Chondrocyte (in vitro differentiated cells): ENCODE data around the gene TRABD. TPM values are rescaled to one million over a fixed set of nuclear protein-coding genes. Genes with fewer than 3 reads are reported as not detected.

Source experiments
- DNase-seq: peaks from one replicate; pipeline ENCODE4 v3.0.0; 2021; ENCODE audit warnings: mixed read lengths, low spot score
- H3K27ac Mint-ChIP-seq: one replicate; pipeline ENCODE4 v1.8.0; 2021; ENCODE audit warnings: mild to moderate bottlenecking, moderate library complexity, mixed read lengths; ENCODE audit not compliant: unreplicated experiment
- H3K27me3 Mint-ChIP-seq: 2 replicates; pipeline ENCODE4 v1.8.0; 2021; ENCODE audit warnings: low read depth, mixed read lengths
- H3K36me3 Mint-ChIP-seq: 2 replicates; pipeline ENCODE4 v1.8.0; 2021; ENCODE audit warnings: low read depth, mixed read lengths
- H3K4me1 Mint-ChIP-seq: 2 replicates; pipeline ENCODE4 v1.8.0; 2021; ENCODE audit warnings: low read depth, mild to moderate bottlenecking, mixed read lengths
- H3K4me3 Mint-ChIP-seq: one replicate; pipeline ENCODE4 v1.8.0; 2021; ENCODE audit warnings: mild to moderate bottlenecking, moderate library complexity, mixed read lengths; ENCODE audit not compliant: unreplicated experiment
- H3K9me3 Mint-ChIP-seq: 2 replicates; pipeline ENCODE4 v1.8.0; 2021; ENCODE audit warnings: low read depth, mixed read lengths
- total RNA-seq: library from RNA; stranded (reverse); gene quantifications from 3 replicates; pipeline ENCODE4 v1.2.1, GENCODE V29; 2021
- TF ChIP-seq, protein P1 (sequence below): fragments of 200-600 bp; sonication (generic); IDR thresholded peaks from 2 replicates; pipeline ENCODE4 v1.5.0; 2021; ENCODE audit warnings: antibody characterized with exemption, mild to moderate bottlenecking, moderate library complexity

TRABD gene
- total RNA-seq, 1 donor from 2014 or later = 20.2 TPM

- H3K27me3 Mint-ChIP-seq = no peaks in the 10 kb centered on the region
- TF ChIP-seq, protein P1, sequence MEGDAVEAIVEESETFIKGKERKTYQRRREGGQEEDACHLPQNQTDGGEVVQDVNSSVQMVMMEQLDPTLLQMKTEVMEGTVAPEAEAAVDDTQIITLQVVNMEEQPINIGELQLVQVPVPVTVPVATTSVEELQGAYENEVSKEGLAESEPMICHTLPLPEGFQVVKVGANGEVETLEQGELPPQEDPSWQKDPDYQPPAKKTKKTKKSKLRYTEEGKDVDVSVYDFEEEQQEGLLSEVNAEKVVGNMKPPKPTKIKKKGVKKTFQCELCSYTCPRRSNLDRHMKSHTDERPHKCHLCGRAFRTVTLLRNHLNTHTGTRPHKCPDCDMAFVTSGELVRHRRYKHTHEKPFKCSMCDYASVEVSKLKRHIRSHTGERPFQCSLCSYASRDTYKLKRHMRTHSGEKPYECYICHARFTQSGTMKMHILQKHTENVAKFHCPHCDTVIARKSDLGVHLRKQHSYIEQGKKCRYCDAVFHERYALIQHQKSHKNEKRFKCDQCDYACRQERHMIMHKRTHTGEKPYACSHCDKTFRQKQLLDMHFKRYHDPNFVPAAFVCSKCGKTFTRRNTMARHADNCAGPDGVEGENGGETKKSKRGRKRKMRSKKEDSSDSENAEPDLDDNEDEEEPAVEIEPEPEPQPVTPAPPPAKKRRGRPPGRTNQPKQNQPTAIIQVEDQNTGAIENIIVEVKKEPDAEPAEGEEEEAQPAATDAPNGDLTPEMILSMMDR = no peak
- no peaks in the 10 kb centered on the region for H3K9me3 Mint-ChIP-seq
- no peak overlapping the region for H3K4me3 Mint-ChIP-seq
- DNase-seq = no peak
- no peak overlapping the region for H3K27ac Mint-ChIP-seq
- H3K4me1 Mint-ChIP-seq = peaks cover 13% of the 10 kb centered on the region
- H3K36me3 Mint-ChIP-seq = no peaks in the 10 kb centered on the region
Measured at GRCh38 chr22:50194037-50194805, 8.5 kb downstream of the TRABD start.

DNA sequence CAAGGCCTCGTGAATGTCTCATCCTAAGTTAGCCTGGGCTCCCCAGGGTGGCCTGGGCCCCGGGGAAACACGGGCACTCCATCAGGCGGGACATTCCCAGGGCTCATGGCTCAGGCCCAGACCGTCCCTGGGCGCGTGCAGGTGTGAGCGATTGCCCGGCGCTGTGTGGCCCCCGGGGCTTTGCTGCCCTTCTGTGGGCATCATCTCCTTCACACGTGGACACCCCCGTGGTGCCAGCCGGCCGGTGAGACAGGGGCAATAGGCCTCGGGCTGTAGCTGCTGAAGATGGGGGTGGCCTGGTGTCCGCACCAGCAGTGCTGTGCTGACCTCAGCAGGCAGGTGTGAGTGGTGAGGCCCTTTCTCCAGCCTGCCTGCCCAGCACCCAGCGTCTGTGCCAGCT is 10.5 kb downstream of the TRABD start:
- Mint-ChIP-seq H3K4me1 (peaks cover 11% of the 10 kb centered on the region), H3K36me3 (no peaks in the 10 kb centered on the region), H3K27me3 (no peaks in the 10 kb centered on the region), H3K27ac (no peak overlapping the region), H3K4me3 (no peak overlapping the region), H3K9me3 (no peaks in the 10 kb centered on the region)
- TF ChIP-seq, protein P1 = no peak
- DNase-seq = no peak

DNA sequence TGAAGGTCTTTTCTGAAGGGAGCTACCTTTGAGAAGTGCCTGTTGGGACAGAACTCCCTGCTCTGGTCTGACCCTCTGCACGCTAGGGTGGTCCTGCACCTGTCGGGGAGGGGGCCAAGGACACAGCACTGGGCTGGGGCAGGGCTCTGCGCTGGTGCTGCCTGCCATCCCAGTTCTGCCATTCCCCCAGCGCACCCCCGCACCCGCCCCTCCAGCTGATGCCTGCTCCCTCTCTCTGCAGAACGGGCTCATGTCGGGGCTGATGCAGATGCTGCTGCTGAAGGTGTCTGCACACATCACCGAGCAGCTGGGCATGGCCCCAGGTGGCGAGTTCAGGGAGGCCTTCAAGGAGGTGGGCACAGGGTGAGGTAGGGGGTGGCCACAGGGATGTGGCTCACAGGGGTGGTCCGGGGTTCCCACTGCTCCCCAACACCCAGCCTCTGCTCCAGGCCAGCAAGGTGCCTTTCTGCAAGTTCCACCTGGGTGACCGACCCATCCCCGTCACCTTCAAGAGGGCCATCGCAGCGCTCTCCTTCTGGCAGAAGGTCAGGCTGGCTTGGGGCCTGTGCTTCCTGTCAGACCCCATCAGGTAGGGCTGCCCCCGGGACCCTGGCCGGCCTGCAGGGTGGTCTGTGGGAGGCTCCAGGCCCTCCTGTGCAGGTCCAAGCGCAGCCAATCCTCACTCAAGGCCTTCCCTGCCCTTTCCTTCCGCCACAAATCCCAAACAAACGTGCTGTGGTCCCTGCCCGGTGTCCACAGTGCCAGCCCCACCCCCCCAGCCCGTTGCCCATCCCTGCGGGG is 11.5 kb downstream of the TRABD start:
- TF ChIP-seq, protein P1 = no peak
- Mint-ChIP-seq H3K4me3 (no peak overlapping the region), H3K27me3 (no peaks in the 10 kb centered on the region), H3K27ac (no peak overlapping the region), H3K4me1 (peaks cover 13% of the 10 kb centered on the region), H3K36me3 (no peaks in the 10 kb centered on the region), H3K9me3 (no peaks in the 10 kb centered on the region)
- DNase-seq = no peak

DNA sequence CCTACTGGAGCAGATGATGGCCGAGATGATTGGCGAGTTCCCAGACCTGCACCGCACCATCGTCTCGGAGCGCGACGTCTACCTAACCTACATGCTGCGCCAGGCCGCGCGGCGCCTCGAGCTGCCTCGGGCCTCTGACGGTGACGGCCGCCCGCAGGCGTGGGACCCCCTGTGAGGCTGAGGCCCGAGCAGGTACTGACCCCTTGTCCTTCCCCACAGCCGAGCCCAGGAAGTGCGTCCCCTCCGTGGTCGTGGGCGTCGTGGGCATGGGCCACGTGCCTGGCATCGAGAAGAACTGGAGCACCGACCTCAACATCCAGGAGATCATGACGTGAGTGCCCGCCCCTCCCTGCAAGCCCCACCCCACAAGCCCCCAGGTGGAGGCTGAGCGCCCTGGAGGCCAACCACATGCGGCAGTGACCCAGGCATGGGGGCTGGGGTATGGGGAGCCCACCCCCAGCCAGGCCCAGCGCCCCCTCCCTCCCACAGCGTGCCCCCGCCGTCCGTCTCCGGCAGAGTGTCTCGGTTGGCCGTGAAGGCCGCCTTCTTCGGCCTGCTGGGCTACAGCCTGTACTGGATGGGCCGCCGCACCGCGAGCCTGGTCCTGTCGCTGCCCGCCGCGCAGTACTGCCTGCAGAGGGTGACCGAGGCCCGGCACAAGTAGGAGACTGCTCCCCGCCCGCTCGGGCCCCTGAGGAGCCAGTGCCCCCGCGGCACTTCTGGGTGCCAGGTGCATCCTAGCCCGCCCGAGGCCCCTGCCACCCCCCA is 12.3 kb downstream of the TRABD start:
- Mint-ChIP-seq H3K27ac (no peak overlapping the region), H3K4me1 (peaks cover 18% of the 10 kb centered on the region), H3K4me3 (no peak overlapping the region), H3K9me3 (no peaks in the 10 kb centered on the region), H3K27me3 (no peaks in the 10 kb centered on the region), H3K36me3 (no peaks in the 10 kb centered on the region)
- DNase-seq = no peak
- TF ChIP-seq, protein P1 = no peak

- H3K9me3 Mint-ChIP-seq = no peaks in the 10 kb centered on the region
- H3K27me3 Mint-ChIP-seq = no peaks in the 10 kb centered on the region
- TF ChIP-seq, protein P1 = no peak
- no peak overlapping the region for H3K27ac Mint-ChIP-seq
- DNase-seq = no peak
- peaks cover 3% of the 10 kb centered on the region for H3K36me3 Mint-ChIP-seq
- H3K4me1 Mint-ChIP-seq = peaks cover 18% of the 10 kb centered on the region
- H3K4me3 Mint-ChIP-seq = no peak overlapping the region
Measured at GRCh38 chr22:50198624-50199017, 12.9 kb downstream of the TRABD start.
